GM12875 (cell line): ENCODE data around the gene C2orf76.

Experiments
- H3K4me3 ChIP-seq: one replicate; pipeline ENCODE4 v1.5.1; 2011; ENCODE audit warnings: low read depth, low read length, control low read depth
- TF ChIP-seq, protein P1 (sequence below): IDR thresholded peaks from 2 replicates; pipeline ENCODE4 v1.5.1; 2011; ENCODE audit warnings: low read depth, mild to moderate bottlenecking, control low read depth, inconsistent platforms, low read length, moderate library complexity, borderline replicate concordance; ENCODE audit not compliant: insufficient read depth

C2orf76 gene

DNA sequence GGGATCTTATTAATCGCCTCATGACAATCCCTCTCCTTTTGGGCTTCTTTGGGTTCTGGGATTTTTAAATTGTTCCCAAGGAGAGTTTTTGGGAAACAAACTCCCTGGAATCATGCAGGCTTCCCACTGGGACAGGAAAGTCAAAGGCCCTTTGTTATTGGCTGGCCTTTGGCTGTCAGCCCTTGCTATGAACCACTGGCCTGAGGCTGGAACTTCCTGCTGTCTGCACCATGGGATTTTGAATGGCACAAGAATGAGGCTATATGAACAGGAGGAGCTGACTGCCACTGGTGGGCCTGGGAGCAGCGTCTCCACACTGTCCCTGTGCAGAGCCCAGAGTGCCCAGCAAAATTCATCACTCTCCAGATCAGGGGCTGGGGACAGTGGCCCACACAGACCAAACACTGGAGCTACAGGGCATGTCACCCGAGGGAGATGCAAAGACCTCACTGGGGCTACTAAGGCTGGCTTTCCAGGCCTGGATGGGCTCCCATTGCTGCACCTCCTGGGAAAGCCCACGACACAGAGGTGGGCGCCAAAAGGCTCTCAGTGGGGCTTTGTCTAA lies 107.3 kb downstream of the C2orf76 start:
- TF ChIP-seq, protein P1, sequence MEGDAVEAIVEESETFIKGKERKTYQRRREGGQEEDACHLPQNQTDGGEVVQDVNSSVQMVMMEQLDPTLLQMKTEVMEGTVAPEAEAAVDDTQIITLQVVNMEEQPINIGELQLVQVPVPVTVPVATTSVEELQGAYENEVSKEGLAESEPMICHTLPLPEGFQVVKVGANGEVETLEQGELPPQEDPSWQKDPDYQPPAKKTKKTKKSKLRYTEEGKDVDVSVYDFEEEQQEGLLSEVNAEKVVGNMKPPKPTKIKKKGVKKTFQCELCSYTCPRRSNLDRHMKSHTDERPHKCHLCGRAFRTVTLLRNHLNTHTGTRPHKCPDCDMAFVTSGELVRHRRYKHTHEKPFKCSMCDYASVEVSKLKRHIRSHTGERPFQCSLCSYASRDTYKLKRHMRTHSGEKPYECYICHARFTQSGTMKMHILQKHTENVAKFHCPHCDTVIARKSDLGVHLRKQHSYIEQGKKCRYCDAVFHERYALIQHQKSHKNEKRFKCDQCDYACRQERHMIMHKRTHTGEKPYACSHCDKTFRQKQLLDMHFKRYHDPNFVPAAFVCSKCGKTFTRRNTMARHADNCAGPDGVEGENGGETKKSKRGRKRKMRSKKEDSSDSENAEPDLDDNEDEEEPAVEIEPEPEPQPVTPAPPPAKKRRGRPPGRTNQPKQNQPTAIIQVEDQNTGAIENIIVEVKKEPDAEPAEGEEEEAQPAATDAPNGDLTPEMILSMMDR, result no peak
- H3K4me3 ChIP-seq, result no peak overlapping the region

DNA sequence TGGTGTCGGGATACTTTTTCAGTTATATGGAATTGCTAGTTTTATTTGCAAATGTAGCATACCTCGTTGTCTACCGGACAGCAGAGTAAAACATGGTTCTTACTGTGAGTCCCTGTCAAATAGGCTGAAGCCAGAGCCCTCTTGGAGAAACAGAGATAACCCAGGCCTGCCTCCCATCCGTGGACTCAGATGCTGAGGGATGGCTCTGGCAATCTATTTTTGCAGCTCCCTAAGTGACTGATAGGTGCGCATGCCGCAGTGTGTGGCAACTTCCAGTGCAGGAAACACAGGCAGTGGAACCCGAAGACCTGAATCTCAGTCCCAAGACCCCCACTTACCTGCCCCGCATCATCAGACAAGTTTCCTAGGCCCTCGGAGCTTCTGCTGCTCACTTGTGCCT lies 109.4 kb downstream of the C2orf76 start:
- H3K4me3 ChIP-seq, result no peak overlapping the region
- TF ChIP-seq, protein P1, result no peak

- TF ChIP-seq, protein P1, result no peak
- no peak overlapping the region for H3K4me3 ChIP-seq
Observed at GRCh38 chr2:119256582-119256921, 110.1 kb downstream of the C2orf76 start.

GRCh38 chr2:119255760-119256581 lies 110.7 kb downstream of the C2orf76 start:
- TF ChIP-seq, protein P1, result no peak

GRCh38 chr2:119254601-119255080 lies 112.0 kb downstream of the C2orf76 start:
- TF ChIP-seq, protein P1, result no peak
- H3K4me3 ChIP-seq, result no peak overlapping the region

More at GRCh38 chr2:119255760-119256581, 110.7 kb downstream of the C2orf76 start:
- H3K4me3 ChIP-seq, result no peak overlapping the region

DNA sequence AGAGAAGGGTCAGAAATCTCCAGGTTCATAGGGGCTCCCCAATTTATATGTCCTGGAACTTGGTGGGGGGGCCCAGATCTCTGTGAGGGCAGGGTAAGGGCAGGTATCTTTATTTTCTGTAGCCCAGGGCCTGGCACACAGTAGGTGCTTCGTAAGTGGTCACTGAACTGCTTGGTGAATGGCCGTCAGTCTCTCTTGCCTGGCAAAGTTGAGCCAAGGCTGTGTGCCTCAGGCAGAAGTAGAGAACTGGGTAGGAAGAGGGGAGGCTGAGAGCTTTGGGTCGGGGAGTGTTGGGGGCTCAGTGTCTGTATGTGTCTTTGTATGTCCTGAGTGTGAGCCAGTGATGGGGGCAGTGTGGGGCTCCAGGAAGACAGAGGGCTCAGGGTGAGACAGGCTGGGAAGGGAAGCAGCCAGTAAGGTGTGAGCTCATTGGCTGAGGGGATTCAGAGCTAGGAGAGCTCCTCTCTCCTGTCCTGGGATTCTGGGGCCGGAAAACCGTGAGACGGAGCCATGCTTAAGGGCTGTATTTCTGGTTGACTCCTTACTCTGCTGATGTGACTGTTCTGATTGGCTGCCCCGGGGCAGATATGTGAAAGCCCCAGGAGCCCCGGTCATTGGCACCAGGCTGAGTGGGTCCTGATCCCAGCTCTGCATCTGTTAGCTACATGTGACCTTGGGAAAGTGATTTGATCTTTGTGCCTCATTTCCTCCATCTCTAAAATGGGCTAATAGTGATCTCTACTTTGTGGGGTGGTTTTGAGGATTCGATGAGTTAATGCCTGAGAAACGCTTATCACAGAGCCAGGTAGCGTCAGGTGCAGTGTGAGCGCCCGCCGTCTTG lies 112.7 kb downstream of the C2orf76 start:
- no peak overlapping the region for H3K4me3 ChIP-seq
- TF ChIP-seq, protein P1, result no peak
